Osteocyte (in vitro differentiated cells): ENCODE data around the gene PEPD. TPM values are rescaled to one million over a fixed set of nuclear protein-coding genes. Genes with fewer than 3 reads are reported as not detected.

Experiments used
- DNase-seq: peaks from one replicate; pipeline ENCODE4 v3.0.0; 2021; ENCODE audit warnings: mixed read lengths; ENCODE audit not compliant: unreplicated experiment; ENCODE audit errors: extremely low spot score
- H3K27ac Mint-ChIP-seq: one replicate; pipeline ENCODE4 v1.8.0; 2021; ENCODE audit warnings: mild to moderate bottlenecking, mixed read lengths; ENCODE audit not compliant: unreplicated experiment
- H3K27me3 Mint-ChIP-seq: one replicate; pipeline ENCODE4 v1.8.0; 2021; ENCODE audit warnings: mixed read lengths; ENCODE audit not compliant: unreplicated experiment
- H3K36me3 Mint-ChIP-seq: one replicate; pipeline ENCODE4 v1.8.0; 2021; ENCODE audit warnings: mixed read lengths; ENCODE audit not compliant: unreplicated experiment
- H3K4me1 Mint-ChIP-seq: one replicate; pipeline ENCODE4 v1.8.0; 2021; ENCODE audit warnings: mixed read lengths; ENCODE audit not compliant: unreplicated experiment
- H3K4me3 Mint-ChIP-seq: one replicate; pipeline ENCODE4 v1.8.0; 2021; ENCODE audit warnings: mild to moderate bottlenecking, moderate library complexity, mixed read lengths; ENCODE audit not compliant: unreplicated experiment
- H3K9me3 Mint-ChIP-seq: one replicate; pipeline ENCODE4 v1.8.0; 2021; ENCODE audit warnings: mixed read lengths; ENCODE audit not compliant: unreplicated experiment
- CTCF ChIP-seq: fragments of 200-600 bp; sonication (generic); IDR thresholded peaks from 2 replicates; pipeline ENCODE4 v1.5.0; 2021; ENCODE audit warnings: antibody characterized with exemption, mild to moderate bottlenecking, moderate library complexity
- total RNA-seq: library from RNA; stranded (reverse); gene quantifications from 2 replicates; pipeline ENCODE4 v1.2.1, GENCODE V29; 2021

Gene PEPD
- total RNA-seq, 1 donor from 2014 or later, result 106 TPM

GRCh38 chr19:33343859-33344572, 177.6 kb downstream of the PEPD start:
- H3K27me3 Mint-ChIP-seq, result peaks cover 69% of the 10 kb centered on the region
- no peaks in the 10 kb centered on the region for H3K9me3 Mint-ChIP-seq
- H3K36me3 Mint-ChIP-seq, result no peaks in the 10 kb centered on the region
- H3K4me1 Mint-ChIP-seq, result no peaks in the 10 kb centered on the region
- H3K27ac Mint-ChIP-seq, result no peak overlapping the region
- no peak overlapping the region for H3K4me3 Mint-ChIP-seq
- TF ChIP-seq CTCF, result no peak
- no peak for DNase-seq

GRCh38 chr19:33343301-33343700, 178.3 kb downstream of the PEPD start:
- DNase-seq, result no peak
- Mint-ChIP-seq H3K27me3 (peaks cover 70% of the 10 kb centered on the region), H3K4me3 (no peak overlapping the region), H3K27ac (no peak overlapping the region), H3K9me3 (no peaks in the 10 kb centered on the region), H3K4me1 (no peaks in the 10 kb centered on the region), H3K36me3 (no peaks in the 10 kb centered on the region)
- no peak for TF ChIP-seq CTCF

- Mint-ChIP-seq H3K4me1 (no peaks in the 10 kb centered on the region), H3K36me3 (no peaks in the 10 kb centered on the region), H3K27ac (no peak overlapping the region), H3K4me3 (no peak overlapping the region), H3K9me3 (no peaks in the 10 kb centered on the region), H3K27me3 (peaks cover 57% of the 10 kb centered on the region)
- no peak for DNase-seq
- TF ChIP-seq CTCF, result no peak
Measured at GRCh38 chr19:33340991-33341390, 180.6 kb downstream of the PEPD start.

- Mint-ChIP-seq H3K27ac (no peak overlapping the region), H3K4me1 (no peaks in the 10 kb centered on the region), H3K4me3 (no peak overlapping the region), H3K9me3 (no peaks in the 10 kb centered on the region), H3K36me3 (no peaks in the 10 kb centered on the region), H3K27me3 (peaks cover 41% of the 10 kb centered on the region)
- peak; percentile 27 for DNase-seq
- no peak for TF ChIP-seq CTCF
Measured at GRCh38 chr19:33339016-33339984, 182.3 kb downstream of the PEPD start.

Other genes with a start within 250 kb of the PEPD start
- gene CEBPA, start 219.3 kb downstream of the PEPD start, total RNA-seq, result 0.86 and 1.4 TPM in 2 replicates
- 39.7 and 41.1 TPM in 2 replicates for gene CEBPG, start 148.1 kb downstream of the PEPD start, total RNA-seq
- 0.35 TPM in 1 of 2 replicates, not detected in the other for gene CHST8, start 100.2 kb upstream of the PEPD start, total RNA-seq